HEK293 (cell line): Measurements from ENCODE around the gene LANCL2.

Experiments used
- GFI1B ChIP-seq: fragments of 450-650 bp; formaldehyde crosslinking; IDR thresholded peaks from 2 replicates; pipeline ENCODE4 v1.5.1; 2016; ENCODE audit warnings: missing biosample characterization, missing genetic modification characterization
- HOXC10 ChIP-seq: sonication (generic); formaldehyde crosslinking; IDR thresholded peaks from 2 replicates; pipeline ENCODE4 v1.8.1; 2023; ENCODE audit warnings: mild to moderate bottlenecking, missing genetic modification reagents
- WT1 ChIP-seq: fragments of 450-650 bp; formaldehyde crosslinking; IDR thresholded peaks from 2 replicates; pipeline ENCODE4 v1.5.1; 2016; ENCODE audit warnings: missing biosample characterization, missing genetic modification characterization
- ZNF114 ChIP-seq: fragments of 450-650 bp; formaldehyde crosslinking; IDR thresholded peaks from 2 replicates; pipeline ENCODE4 v1.5.0; 2017; ENCODE audit warnings: missing biosample characterization, missing genetic modification characterization
- ZNF324 ChIP-seq: fragments of 450-650 bp; formaldehyde crosslinking; IDR thresholded peaks from 2 replicates; pipeline ENCODE4 v1.5.1; 2016; ENCODE audit warnings: missing biosample characterization, missing genetic modification characterization
- ZNF530 ChIP-seq: fragments of 450-650 bp; formaldehyde crosslinking; IDR thresholded peaks from 2 replicates; pipeline ENCODE4 v1.5.1; 2016; ENCODE audit warnings: low read depth, missing biosample characterization, missing genetic modification characterization
- ZNF777 ChIP-seq: fragments of 450-650 bp; formaldehyde crosslinking; IDR thresholded peaks from 2 replicates; pipeline ENCODE4 v1.5.1; 2017; ENCODE audit warnings: missing biosample characterization, missing genetic modification characterization, borderline replicate concordance
- TF ChIP-seq, protein P1 (sequence below): fragments of 450-650 bp; formaldehyde crosslinking; IDR thresholded peaks from 2 replicates; pipeline ENCODE4 v1.5.1; 2016; ENCODE audit warnings: missing biosample characterization, missing genetic modification characterization

DNA sequence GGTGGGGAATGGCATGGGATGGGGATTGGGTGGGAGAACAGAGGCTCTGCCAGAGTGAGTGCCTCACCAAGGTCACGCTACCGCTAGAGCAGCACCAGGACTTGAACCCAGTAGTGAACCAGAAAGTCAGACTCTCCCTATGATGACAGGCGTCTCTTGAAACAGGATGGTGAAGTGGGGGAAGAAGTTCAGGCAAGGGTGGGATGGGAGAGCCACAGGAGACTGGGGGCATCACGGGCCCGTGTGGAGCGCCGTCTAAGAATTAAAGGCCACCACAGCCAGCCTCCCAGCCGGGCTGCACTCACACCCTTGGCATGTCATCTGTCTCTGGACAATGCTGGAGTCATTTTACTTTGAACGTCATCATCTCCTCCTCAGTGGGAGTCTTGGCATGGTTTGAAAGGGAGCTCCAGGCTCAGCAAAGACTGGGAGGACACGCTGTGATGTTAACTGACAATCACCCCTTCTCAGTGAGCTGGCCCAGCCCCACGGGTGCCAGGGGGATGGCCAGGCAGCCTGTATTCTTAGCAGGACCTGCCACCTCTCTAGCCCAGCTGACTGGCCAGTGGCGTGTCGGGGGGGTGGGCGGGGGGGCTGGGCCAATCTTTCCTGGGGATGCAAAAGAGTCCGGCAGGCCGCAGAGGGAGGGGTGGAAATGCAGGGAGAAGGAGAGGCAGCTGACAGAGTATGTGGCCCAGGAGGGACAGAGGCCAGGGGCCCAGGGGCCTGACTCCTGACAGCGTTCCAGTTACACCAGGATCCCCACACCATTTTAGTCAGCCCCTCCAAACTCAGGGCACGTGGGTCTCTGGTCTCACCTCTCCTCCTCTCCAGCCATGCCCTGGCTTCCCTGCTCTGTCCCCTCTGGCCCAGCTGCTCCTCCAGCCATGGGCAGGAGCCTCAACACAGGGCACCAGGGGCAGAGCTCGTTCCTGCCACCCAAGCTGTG, 111.0 kb downstream of the LANCL2 start:
- TF ChIP-seq, protein P1, sequence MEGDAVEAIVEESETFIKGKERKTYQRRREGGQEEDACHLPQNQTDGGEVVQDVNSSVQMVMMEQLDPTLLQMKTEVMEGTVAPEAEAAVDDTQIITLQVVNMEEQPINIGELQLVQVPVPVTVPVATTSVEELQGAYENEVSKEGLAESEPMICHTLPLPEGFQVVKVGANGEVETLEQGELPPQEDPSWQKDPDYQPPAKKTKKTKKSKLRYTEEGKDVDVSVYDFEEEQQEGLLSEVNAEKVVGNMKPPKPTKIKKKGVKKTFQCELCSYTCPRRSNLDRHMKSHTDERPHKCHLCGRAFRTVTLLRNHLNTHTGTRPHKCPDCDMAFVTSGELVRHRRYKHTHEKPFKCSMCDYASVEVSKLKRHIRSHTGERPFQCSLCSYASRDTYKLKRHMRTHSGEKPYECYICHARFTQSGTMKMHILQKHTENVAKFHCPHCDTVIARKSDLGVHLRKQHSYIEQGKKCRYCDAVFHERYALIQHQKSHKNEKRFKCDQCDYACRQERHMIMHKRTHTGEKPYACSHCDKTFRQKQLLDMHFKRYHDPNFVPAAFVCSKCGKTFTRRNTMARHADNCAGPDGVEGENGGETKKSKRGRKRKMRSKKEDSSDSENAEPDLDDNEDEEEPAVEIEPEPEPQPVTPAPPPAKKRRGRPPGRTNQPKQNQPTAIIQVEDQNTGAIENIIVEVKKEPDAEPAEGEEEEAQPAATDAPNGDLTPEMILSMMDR (tag by site-specific recombination): no peak
- TF ChIP-seq ZNF777 (tag by site-specific recombination) (no peak), ZNF324 (tag by site-specific recombination) (no peak), ZNF530 (no peak), GFI1B (tag by site-specific recombination) (no peak), HOXC10 (no peak), WT1 (tag by site-specific recombination) (no peak), ZNF114 (no peak)
